Endothelial cell of umbilical vein (primary cell): ENCODE measurements around the gene MT1F. TPM values are rescaled to one million over a fixed set of nuclear protein-coding genes. Genes with fewer than 3 reads are reported as not detected.

Experiments
- BruUV-seq: library from RNA; stranded (reverse); fragments of 400-500 nt; replicated peaks from 2 replicates; lab custom pipeline; 2021; lab: Mats Ljungman, UMichigan
- CTCF ChIA-PET: fragments of 300-600, 350-600 bp; sonication (Branson Sonifier 250); formaldehyde crosslinking; loops from one replicate; lab custom pipeline; 2021; ENCODE audit warnings: antibody characterized with exemption, inconsistent platforms; lab: Charles Lee
- POLR2A ChIA-PET: fragments of 300-600, 350-600 bp; sonication (Branson Sonifier 250); formaldehyde crosslinking; loops from one replicate; lab custom pipeline; 2021; ENCODE audit warnings: antibody characterized with exemption, inconsistent platforms; lab: Charles Lee
- DNase-seq: peaks from one replicate; pipeline ENCODE4 v3.0.0-alpha.2; 2011; ENCODE audit warnings: low read depth, low spot score
- FAIRE-seq: peaks from 2 replicates; lab custom pipeline; 2011; peaks lifted over from hg19 to GRCh38; lab: Jason Lieb, UNC
- H2AFZ ChIP-seq: 2 replicates; pipeline ENCODE4 v1.6.0; 2012; ENCODE audit warnings: low read depth, low read length, control low read depth, inconsistent platforms
- H3K27ac ChIP-seq: 2 replicates; pipeline ENCODE4 v1.5.1; 2011; ENCODE audit warnings: low read depth, mild to moderate bottlenecking, control low read depth, low read length, moderate library complexity; ENCODE audit not compliant: insufficient read depth
- H3K27me3 ChIP-seq, 2 experiments: 2 replicates each; pipeline versions ENCODE4 v1.6.0 to v1.6.1; 2011; ENCODE audit warnings: low read length in 2 of 2, mixed read lengths in 1 of 2; ENCODE audit not compliant: control insufficient read depth in 2 of 2, insufficient read depth in 2 of 2
- H3K36me3 ChIP-seq, 2 experiments: 2 replicates in 1 of 2; 3 replicates in 1 of 2; pipeline ENCODE4 v1.5.1; 2011; ENCODE audit warnings: low read length in 2 of 2, mild to moderate bottlenecking in 1 of 2, moderate library complexity in 1 of 2; ENCODE audit not compliant: control insufficient read depth in 2 of 2, insufficient read depth in 2 of 2; ENCODE audit errors: extremely low read depth in 1 of 2
- H3K4me1 ChIP-seq: 3 replicates; pipeline ENCODE4 v1.5.1; 2011; ENCODE audit warnings: mild to moderate bottlenecking, low read length; ENCODE audit not compliant: control insufficient read depth, insufficient read depth; ENCODE audit errors: extremely low read depth
- H3K4me2 ChIP-seq: 2 replicates; pipeline ENCODE4 v1.6.1; 2011; ENCODE audit warnings: low read length, control low read depth, mixed read lengths; ENCODE audit not compliant: insufficient read depth
- H3K4me3 ChIP-seq, 3 experiments: fragments of 200-600 bp in 1 of 3; sonication (generic), shearing (Covaris generic) in 1 of 3; replicated peaks in 1 of 3; 2 replicates each; pipeline ENCODE4 v1.5.1; 2011 to 2016; ENCODE audit warnings: control low read depth in 3 of 3, low read length in 3 of 3, mild to moderate bottlenecking in 2 of 3, inconsistent platforms in 1 of 3, low read depth in 1 of 3, moderate library complexity in 1 of 3; ENCODE audit not compliant: insufficient read depth in 1 of 3
- H3K79me2 ChIP-seq: 2 replicates; pipeline ENCODE4 v1.6.0; 2012; ENCODE audit warnings: low read length, inconsistent platforms; ENCODE audit not compliant: control insufficient read depth, insufficient read depth
- H3K9ac ChIP-seq: replicated peaks from 2 replicates; pipeline ENCODE3; 2011; ENCODE audit warnings: low read length, control low read depth; ENCODE audit not compliant: insufficient read depth; ENCODE audit errors: extremely low read depth
- H3K9me1 ChIP-seq: replicated peaks from 3 replicates; pipeline ENCODE4 v1.6.0; 2011; ENCODE audit warnings: mild to moderate bottlenecking, low read length; ENCODE audit not compliant: control insufficient read depth, insufficient read depth; ENCODE audit errors: extremely low read depth
- H3K9me3 ChIP-seq: replicated peaks from 2 replicates; pipeline ENCODE4 v1.5.1; 2012; ENCODE audit warnings: low read length, inconsistent platforms; ENCODE audit not compliant: control insufficient read depth, insufficient read depth
- H4K20me1 ChIP-seq: replicated peaks from 2 replicates; pipeline ENCODE3; 2011; ENCODE audit warnings: mild to moderate bottlenecking, low read length; ENCODE audit not compliant: control insufficient read depth, insufficient read depth; ENCODE audit errors: extremely low read depth
- EZH2 ChIP-seq: IDR thresholded peaks from 2 replicates; pipeline ENCODE4 v1.6.1; 2012; ENCODE audit warnings: borderline replicate concordance, low read depth, mild to moderate bottlenecking, moderate library complexity, low read length, inconsistent platforms; ENCODE audit not compliant: severe bottlenecking
- FOS ChIP-seq: IDR thresholded peaks from 2 replicates; pipeline ENCODE4 v1.6.1; 2011; ENCODE audit warnings: mild to moderate bottlenecking, low read length, moderate library complexity, borderline replicate concordance; ENCODE audit not compliant: insufficient read depth
- JUN ChIP-seq: IDR thresholded peaks from 2 replicates; pipeline ENCODE4 v1.6.1; 2011; ENCODE audit warnings: borderline replicate concordance, low read depth; ENCODE audit not compliant: insufficient read length, insufficient read depth
- MYC ChIP-seq: IDR thresholded peaks from one replicate; pipeline ENCODE4 v1.6.1; 2011; ENCODE audit warnings: mild to moderate bottlenecking, low read depth, low read length
- POLR2A ChIP-seq: IDR thresholded peaks from 2 replicates; pipeline ENCODE4 v1.6.1; 2012; ENCODE audit warnings: low read depth, mild to moderate bottlenecking, control low read depth, low read length
- POLR2AphosphoS5 ChIP-seq: IDR thresholded peaks from 2 replicates; pipeline ENCODE4 v1.6.1; 2012; ENCODE audit warnings: low read depth, mild to moderate bottlenecking, control low read depth, low read length, moderate library complexity; ENCODE audit not compliant: insufficient read depth
- dilution Hi-C: fragments of 300-500 bp; cut with MboI; formaldehyde crosslinking; loops from one replicate; pipeline ENCODE4 v1.15.0; 2019; ENCODE audit warnings: low sequenced_read_pairs; ENCODE audit not compliant: extremely low pct_ligation_motif_present
- intact Hi-C: fragments of 100-400 bp; cut with micrococcal nuclease; formaldehyde crosslinking; loops from one replicate; pipeline ENCODE4 v1.10.0; 2022
- polyA plus RNA-seq, 4 experiments: library from polyadenylated mRNA; depleted of rRNA in 3 of 4; stranded (reverse) in 3 of 4; unstranded in 1 of 4; fragments of >200 nt; gene quantifications; 2 replicates each; pipeline versions ENCODE4 v1.2.1 to v1.2.3, GENCODE V29; 2011 to 2012; ENCODE audit warnings: missing spikeins in 1 of 4
- total RNA-seq: library from RNA; stranded (reverse); gene quantifications from 2 replicates; pipeline ENCODE4 v1.2.3, GENCODE V29; 2021
- TF ChIP-seq, protein P1 (sequence below), 2 donors: IDR thresholded peaks; 1 replicate in 1 of 2; 2 replicates in 1 of 2; pipeline ENCODE4 v1.5.1; 2011; ENCODE audit warnings: low read length in 2 of 2, mild to moderate bottlenecking in 2 of 2, moderate library complexity in 2 of 2, control low read depth in 1 of 2, inconsistent platforms in 1 of 2, low read depth in 1 of 2; ENCODE audit not compliant: insufficient read depth in 1 of 2; ENCODE audit errors: extremely low read depth in 1 of 2
- TF ChIP-seq, protein P2 (sequence below): IDR thresholded peaks from 2 replicates; pipeline ENCODE4 v1.6.1; 2011; ENCODE audit not compliant: insufficient read depth, insufficient read length

MT1F gene
- total and polyA plus RNA-seq, 2 donors (not counting 3 experiments of a cell fraction or from before 2014, with no cell fraction given): 2.2 to 2.6 TPM

DNA sequence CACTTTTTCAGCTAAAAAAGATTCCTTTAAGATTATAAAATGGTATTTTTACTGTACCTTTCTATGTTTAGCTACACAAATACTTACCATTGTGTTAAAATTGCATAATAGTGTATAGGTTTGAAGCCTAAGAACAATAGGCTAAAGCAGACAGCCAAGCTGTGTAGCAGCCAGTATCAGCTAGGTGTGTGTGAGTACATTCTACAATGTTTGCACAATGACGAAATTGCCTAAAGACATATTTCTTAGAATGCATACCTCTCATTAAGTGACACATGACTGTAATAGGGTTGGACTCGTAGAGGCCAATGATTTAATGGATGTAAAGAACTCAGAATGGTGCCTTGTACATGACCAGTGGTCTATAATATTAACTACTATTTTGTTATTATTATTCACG is 7.9 kb upstream of the MT1F start:
- no peak for FAIRE-seq

DNA sequence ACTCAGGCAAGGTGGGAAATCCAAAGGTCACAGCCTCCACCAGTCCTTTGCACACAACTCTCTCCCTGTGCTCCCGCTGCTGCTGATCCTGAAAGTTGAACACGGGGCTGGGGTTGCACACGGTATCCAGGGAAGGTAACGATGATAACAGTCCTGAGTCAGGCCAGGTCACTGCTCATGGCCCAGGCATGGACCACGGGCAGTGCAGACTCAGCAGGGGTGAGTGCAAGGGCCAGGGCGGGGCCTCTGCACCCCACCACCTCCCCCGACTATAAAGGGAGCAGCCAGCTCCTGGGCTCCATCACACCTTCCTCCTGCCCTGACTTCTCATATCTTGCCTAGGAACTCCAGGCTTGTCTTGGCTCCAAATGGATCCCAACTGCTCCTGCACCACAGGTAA is 6.2 kb upstream of the MT1F start, which contains the start of gene MT1B:
Gene MT1B, plus strand, starts transcription at position 301 of the 400 bp plus-strand sequence. Its CDS starts 68 bp downstream, at position 369.
- Histone ChIP-seq H3K9me3 (no peaks in the 10 kb centered on the region), H3K9ac (no peak within 1 kb of the TSS), H3K79me2 (no peaks in the 10 kb centered on the region), H3K9me1 (no peaks in the 10 kb centered on the region), H3K4me2 (no peak within 1 kb of the TSS), H4K20me1 (no peaks in the 10 kb centered on the region), H3K4me1 (no peaks in the 10 kb centered on the region), H3K4me3 (no peak within 1 kb of the TSS), H3K27ac (no peak within 1 kb of the TSS), H2AFZ (no peak within 1 kb of the TSS), H3K36me3 (no peaks in the 10 kb centered on the region), H3K27me3 (peaks cover 27 to 36% of the 10 kb centered on the region in 2 experiments)
- DNase-seq: no peak
- dilution Hi-C loops: no loop called here
- POLR2A ChIA-PET: no interaction called here
- no peak for FAIRE-seq
- BruUV-seq: no TSS peak
- CTCF ChIA-PET: interaction anchor here (2.2 kb wide), 1 partner anchor 21 kb away, joined by 6 read pairs; no protein-coding TSS in a partner anchor
- intact Hi-C loops: no loop called here
- TF ChIP-seq, protein P1, sequence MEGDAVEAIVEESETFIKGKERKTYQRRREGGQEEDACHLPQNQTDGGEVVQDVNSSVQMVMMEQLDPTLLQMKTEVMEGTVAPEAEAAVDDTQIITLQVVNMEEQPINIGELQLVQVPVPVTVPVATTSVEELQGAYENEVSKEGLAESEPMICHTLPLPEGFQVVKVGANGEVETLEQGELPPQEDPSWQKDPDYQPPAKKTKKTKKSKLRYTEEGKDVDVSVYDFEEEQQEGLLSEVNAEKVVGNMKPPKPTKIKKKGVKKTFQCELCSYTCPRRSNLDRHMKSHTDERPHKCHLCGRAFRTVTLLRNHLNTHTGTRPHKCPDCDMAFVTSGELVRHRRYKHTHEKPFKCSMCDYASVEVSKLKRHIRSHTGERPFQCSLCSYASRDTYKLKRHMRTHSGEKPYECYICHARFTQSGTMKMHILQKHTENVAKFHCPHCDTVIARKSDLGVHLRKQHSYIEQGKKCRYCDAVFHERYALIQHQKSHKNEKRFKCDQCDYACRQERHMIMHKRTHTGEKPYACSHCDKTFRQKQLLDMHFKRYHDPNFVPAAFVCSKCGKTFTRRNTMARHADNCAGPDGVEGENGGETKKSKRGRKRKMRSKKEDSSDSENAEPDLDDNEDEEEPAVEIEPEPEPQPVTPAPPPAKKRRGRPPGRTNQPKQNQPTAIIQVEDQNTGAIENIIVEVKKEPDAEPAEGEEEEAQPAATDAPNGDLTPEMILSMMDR (IDR thresholded peaks at IDR 0.05; ENCODE audit: extremely low read depth in 1 of 2, insufficient read depth in 1 of 2, low read depth in 1 of 2, low read length in 2 of 2): no peak
- no peak for TF ChIP-seq POLR2A
- no peak for TF ChIP-seq MYC
- no peak for TF ChIP-seq EZH2
- TF ChIP-seq JUN: no peak
- no peak for TF ChIP-seq POLR2AphosphoS5
- no peak for TF ChIP-seq FOS

More for the DNA sequence above, 7.9 kb upstream of the MT1F start:
- TF ChIP-seq JUN (no peak), EZH2 (no peak), POLR2AphosphoS5 (no peak), MYC (no peak)
- TF ChIP-seq, protein P2, sequence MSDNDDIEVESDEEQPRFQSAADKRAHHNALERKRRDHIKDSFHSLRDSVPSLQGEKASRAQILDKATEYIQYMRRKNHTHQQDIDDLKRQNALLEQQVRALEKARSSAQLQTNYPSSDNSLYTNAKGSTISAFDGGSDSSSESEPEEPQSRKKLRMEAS: no peak
- Histone ChIP-seq H3K4me1 (no peaks in the 10 kb centered on the region), H3K4me3 (no peak overlapping the region), H3K27me3 (peaks cover 41 to 53% of the 10 kb centered on the region in 2 experiments), H3K9me3 (no peaks in the 10 kb centered on the region), H3K36me3 (no peaks in the 10 kb centered on the region), H3K4me2 (no peak overlapping the region), H3K79me2 (no peaks in the 10 kb centered on the region), H4K20me1 (no peaks in the 10 kb centered on the region), H3K9me1 (no peaks in the 10 kb centered on the region), H2AFZ (no peak overlapping the region), H3K9ac (no peak overlapping the region), H3K27ac (no peak overlapping the region)
- intact Hi-C loops: no loop called here
- BruUV-seq: no TSS peak
- DNase-seq: no peak
- ChIA-PET POLR2A (no interaction called here), CTCF (interaction anchor here (1.1 kb wide), 1 partner anchor 52 kb away, joined by 4 read pairs; no protein-coding TSS in a partner anchor)
- dilution Hi-C loops: no loop called here
